ENCODE measurements around the gene MIB2. TPM values are rescaled to one million over a fixed set of nuclear protein-coding genes. Genes with fewer than 3 reads are reported as not detected.

The MIB2 gene
- polyA plus RNA-seq = 100 to 1,000 TPM in 2 of 4 donors, 10 to 100 TPM in 2; 44.7 to 213 (median 116) TPM
- long read RNA-seq, donor 1 = 0 reads
- long read RNA-seq, donor 2, partial matches to known transcripts = 32 of 32 reads
- long read RNA-seq, donor 2, other reads (novel, unspliced or antisense) = 0 of 32 reads
- long read RNA-seq, donor 3, partial matches to known transcripts = 0 of 2 reads
- long read RNA-seq, donor 3, other reads (novel, unspliced or antisense) = 0 of 2 reads
- long read RNA-seq, donor 4 = 0 reads
- long read RNA-seq, donor 5 = 0 reads
- long read RNA-seq, donor 6, partial matches to known transcripts = 0 of 1 reads
- long read RNA-seq, donor 6, other reads (novel, unspliced or antisense) = 0 of 1 reads
- long read RNA-seq, donor 7 = 0 reads
- long read RNA-seq, donor 8 = 0 reads
- long read RNA-seq, donor 9 = 0 reads
- long read RNA-seq, donor 10, partial matches to known transcripts = 5 of 7 reads
- long read RNA-seq, donor 10, other reads (novel, unspliced or antisense) = 0 of 7 reads

DNA sequence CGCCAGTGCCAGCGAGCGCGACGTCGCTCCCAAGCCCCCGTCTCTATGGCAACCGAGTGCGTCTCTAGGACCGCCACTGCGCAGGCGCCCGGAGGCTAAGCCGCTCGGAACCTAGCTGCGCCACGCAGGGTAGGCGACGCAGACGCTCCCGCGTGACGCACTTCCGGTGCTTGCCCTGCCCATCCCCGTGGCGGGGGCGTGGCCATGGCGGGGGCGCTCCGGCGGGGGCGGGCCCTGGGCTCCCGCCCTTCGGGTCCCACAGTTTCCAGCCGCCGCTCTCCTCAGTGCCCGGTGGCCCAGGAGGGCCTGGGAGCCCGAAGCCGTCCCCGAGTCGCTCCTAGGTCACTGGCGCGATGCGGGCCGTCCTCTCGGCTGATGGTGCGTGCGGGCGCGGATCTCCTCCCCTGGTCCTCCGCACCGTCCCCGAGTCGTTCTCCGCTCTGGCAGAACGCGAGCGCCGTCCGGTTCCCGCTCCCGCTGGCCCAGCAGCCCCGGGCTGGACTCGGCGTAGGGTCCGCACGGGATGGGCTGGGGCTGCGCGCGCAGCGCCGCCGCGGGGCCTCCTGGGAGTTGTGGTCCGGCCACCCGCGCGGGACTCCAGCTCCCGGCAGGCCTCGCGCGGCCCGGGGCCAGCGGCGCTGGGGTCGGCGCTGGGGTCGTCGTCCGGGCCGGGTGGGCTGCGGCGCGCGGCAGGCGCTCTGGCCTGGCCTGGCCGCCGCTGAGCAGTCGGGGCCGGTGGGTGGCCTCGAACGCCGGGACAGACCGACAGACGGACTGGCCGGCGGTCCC, at the start of gene MIB2:
Gene MIB2 (plus strand): TSS at position 245 of the 789 bp plus-strand sequence. CDS start 7,953 bp downstream, outside the sequence.
- H3K4me3 ChIP-seq (ENCODE audit: low read depth in 1 of 3, low read length in 3 of 3) = peak within 1 kb of the TSS; percentile 88 to 100 (median 95)
- peak; percentile 97 for DNase-seq
- no peaks in the 10 kb centered on the region for H3K27me3 ChIP-seq (ENCODE audit: control insufficient read depth in 3 of 3, insufficient read depth in 3 of 3, low read length in 3 of 3)
- no peaks in the 10 kb centered on the region for H3K9me3 ChIP-seq (ENCODE audit: control insufficient read depth in 2 of 2, insufficient read depth in 1 of 2, low read depth in 1 of 2, low read length in 1 of 2)
- WGBS, 3 donors = 0 to 1% (median 1%) methylated on average over 55 to 107 of the region's 107 CpGs
- FAIRE-seq = no peak
- H3K36me3 ChIP-seq (ENCODE audit: control insufficient read depth in 3 of 3, insufficient read depth in 2 of 3, low read depth in 1 of 3, low read length in 3 of 3) = peaks cover 0 to 31% (median 1%) of the 10 kb centered on the region in 3 donors
- H3K4me1 ChIP-seq (ENCODE audit: control insufficient read depth in 3 of 3, insufficient read depth in 2 of 3, low read depth in 1 of 3, low read length in 2 of 3) = peaks cover 0 to 15% (median 5%) of the 10 kb centered on the region in 3 donors
- H3K27ac ChIP-seq (ENCODE audit: low read depth in 1 of 3, low read length in 2 of 3) = peak within 1 kb of the TSS; percentile 96 to 100 (median 100)

DNA sequence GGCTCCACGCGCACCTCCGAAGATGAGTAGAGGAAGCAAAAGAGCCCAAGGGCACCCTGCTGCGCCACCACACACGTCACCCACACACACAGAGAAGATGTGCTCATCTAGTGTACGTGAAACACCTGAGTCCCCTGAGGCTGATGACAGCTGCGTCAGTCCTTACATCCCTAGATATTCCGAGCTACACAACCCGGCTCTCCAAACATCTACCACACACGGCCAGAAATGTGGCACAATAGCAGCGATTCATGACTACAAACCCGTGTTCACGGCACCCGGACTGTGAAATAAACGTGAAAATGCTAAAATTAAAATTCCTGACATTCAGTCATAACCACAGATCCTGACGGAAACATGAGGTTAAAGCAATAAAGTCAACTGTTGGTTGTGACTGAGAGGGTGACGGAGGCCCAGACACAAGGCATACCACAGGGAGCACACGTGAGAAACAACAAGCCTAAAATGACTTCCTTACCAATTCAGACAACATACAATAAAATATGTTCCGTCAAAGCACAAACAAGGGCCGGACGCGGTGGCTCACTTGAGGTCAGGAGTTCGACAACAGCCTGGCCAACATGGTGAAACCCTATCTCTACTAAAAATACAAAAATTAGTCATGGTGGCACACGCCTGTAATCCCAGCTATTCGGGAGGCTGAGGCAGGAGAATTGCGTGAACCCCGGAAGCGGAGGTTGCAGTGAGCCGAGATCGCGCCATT, 48.0 kb upstream of the MIB2 start:
- FAIRE-seq = no peak
- Histone ChIP-seq H3K36me3 (ENCODE audit: control insufficient read depth in 3 of 3, insufficient read depth in 2 of 3, low read depth in 1 of 3, low read length in 3 of 3) (peaks cover 0 to 88% (median 11%) of the 10 kb centered on the region in 3 donors), H3K4me3 (ENCODE audit: low read depth in 1 of 3, low read length in 3 of 3) (no peak overlapping the region), H3K27me3 (ENCODE audit: control insufficient read depth in 3 of 3, insufficient read depth in 3 of 3, low read length in 3 of 3) (no peaks in the 10 kb centered on the region), H3K4me1 (ENCODE audit: control insufficient read depth in 3 of 3, insufficient read depth in 2 of 3, low read depth in 1 of 3, low read length in 2 of 3) (no peaks in the 10 kb centered on the region), H3K27ac (ENCODE audit: low read depth in 1 of 3, low read length in 2 of 3) (no peak overlapping the region), H3K9me3 (ENCODE audit: control insufficient read depth in 2 of 2, insufficient read depth in 1 of 2, low read depth in 1 of 2, low read length in 1 of 2) (no peaks in the 10 kb centered on the region)
- DNase-seq = no peak
- 88 to 90% (median 89%) methylated on average over 31 of the region's 31 CpGs for WGBS, 3 donors

DNA sequence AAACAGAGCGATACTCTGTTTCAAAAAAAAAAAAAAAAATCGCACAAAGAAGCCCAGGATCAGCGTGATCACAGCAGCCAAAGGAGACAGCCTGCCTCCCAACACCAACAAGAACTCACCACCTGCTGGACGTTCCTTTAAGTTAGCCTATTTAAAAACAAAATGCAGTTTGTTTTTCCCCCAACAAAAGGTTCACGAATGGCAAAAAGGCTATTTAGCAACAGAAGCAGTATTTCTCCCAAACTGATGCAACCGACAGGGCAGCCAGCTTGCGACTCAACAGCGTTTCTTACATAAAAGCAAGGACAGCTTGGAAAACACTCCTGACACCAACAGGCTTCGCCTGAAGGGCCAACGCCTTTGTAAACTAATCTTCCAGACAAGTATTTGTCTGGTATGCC, 47.4 kb upstream of the MIB2 start:
- DNase-seq = no peak
- 62 to 80% (median 77%) methylated on average over 10 of the region's 10 CpGs for WGBS, 3 donors
- Histone ChIP-seq H3K36me3 (ENCODE audit: control insufficient read depth in 3 of 3, insufficient read depth in 2 of 3, low read depth in 1 of 3, low read length in 3 of 3) (peaks cover 0 to 86% (median 10%) of the 10 kb centered on the region in 3 donors), H3K4me1 (ENCODE audit: control insufficient read depth in 3 of 3, insufficient read depth in 2 of 3, low read depth in 1 of 3, low read length in 2 of 3) (peaks cover 0 to 4% (median 0%) of the 10 kb centered on the region in 3 donors), H3K27me3 (ENCODE audit: control insufficient read depth in 3 of 3, insufficient read depth in 3 of 3, low read length in 3 of 3) (no peaks in the 10 kb centered on the region), H3K4me3 (ENCODE audit: low read depth in 1 of 3, low read length in 3 of 3) (no peak overlapping the region), H3K27ac (ENCODE audit: low read depth in 1 of 3, low read length in 2 of 3) (no peak overlapping the region), H3K9me3 (ENCODE audit: control insufficient read depth in 2 of 2, insufficient read depth in 1 of 2, low read depth in 1 of 2, low read length in 1 of 2) (no peaks in the 10 kb centered on the region)
- FAIRE-seq = no peak

DNA sequence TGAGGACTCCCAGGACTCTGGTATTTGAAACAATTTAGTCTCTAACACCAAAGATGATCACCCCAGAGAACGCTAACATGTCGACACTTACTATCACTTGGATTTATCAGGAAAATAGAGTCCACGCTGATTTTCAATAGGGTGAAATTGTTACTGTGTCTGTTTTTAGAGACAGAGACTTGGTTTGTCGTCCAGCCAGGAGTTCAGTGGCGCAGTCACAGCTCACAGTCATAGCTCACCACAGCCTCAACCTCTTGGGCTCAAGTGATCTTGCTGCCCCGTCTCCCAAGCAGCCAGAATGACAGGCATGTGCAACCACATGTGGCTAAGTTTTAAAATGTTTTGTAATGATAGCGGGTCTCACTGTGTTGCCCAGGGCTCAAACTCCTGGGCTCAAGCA, 46.0 kb upstream of the MIB2 start:
- no peaks in the 10 kb centered on the region for H3K9me3 ChIP-seq (ENCODE audit: control insufficient read depth in 2 of 2, insufficient read depth in 1 of 2, low read depth in 1 of 2, low read length in 1 of 2)
- FAIRE-seq = no peak
- H3K36me3 ChIP-seq (ENCODE audit: control insufficient read depth in 3 of 3, insufficient read depth in 2 of 3, low read depth in 1 of 3, low read length in 3 of 3) = peaks cover 0 to 78% (median 4%) of the 10 kb centered on the region in 3 donors
- H3K4me1 ChIP-seq (ENCODE audit: control insufficient read depth in 3 of 3, insufficient read depth in 2 of 3, low read depth in 1 of 3, low read length in 2 of 3) = peaks cover 0 to 5% (median 4%) of the 10 kb centered on the region in 3 donors
- H3K4me3 ChIP-seq (ENCODE audit: low read depth in 1 of 3, low read length in 3 of 3) = no peak overlapping the region
- DNase-seq = no peak
- H3K27me3 ChIP-seq (ENCODE audit: control insufficient read depth in 3 of 3, insufficient read depth in 3 of 3, low read length in 3 of 3) = no peaks in the 10 kb centered on the region
- 80 to 86% (median 86%) methylated on average over 7 of the region's 7 CpGs for WGBS, 3 donors
- no peak overlapping the region for H3K27ac ChIP-seq (ENCODE audit: low read depth in 1 of 3, low read length in 2 of 3)

DNA sequence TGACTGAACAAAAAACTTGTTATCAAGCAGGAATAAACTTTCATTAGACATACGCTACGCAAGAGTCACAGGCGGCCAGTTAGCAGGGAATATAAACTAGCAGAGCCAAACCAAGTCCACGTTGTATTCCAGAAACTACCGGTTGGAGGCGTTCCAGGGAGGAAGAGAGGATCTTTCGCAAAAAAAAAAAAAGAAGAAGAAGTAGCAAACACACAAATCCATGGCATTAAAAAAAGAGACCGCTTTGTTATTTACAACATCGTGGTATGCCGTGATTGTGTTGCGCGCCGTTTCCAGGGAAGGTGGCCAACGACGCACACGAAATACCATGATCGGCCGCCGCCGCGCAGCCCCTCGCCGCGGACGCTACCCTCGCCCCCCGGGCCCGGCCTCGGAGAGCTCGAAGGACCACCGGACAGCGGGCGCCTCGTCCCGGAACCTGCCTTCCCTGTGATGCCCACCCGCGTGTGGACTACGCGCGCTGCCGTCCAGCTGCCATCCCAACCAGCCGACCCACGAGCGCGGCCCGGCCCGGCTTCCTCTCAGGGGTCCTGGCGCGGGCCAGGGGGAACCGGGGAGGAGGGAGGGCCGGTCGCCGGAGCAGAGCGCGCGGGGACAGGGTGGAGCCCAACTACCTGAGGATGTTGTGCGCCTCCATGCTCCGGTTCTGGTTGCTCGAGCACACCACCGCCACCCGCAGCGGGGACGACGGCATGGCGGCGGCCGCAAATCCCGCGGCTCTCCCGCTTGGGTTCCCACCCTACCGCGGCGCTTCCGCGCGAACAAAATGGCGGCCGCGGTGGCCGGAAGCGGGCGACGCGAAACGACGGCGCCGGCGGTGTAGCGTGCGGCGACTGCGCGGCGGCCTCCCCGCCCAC, 41.2 kb upstream of the MIB2 start:
- no peaks in the 10 kb centered on the region for H3K9me3 ChIP-seq (ENCODE audit: control insufficient read depth in 2 of 2, insufficient read depth in 1 of 2, low read depth in 1 of 2, low read length in 1 of 2)
- H3K27me3 ChIP-seq (ENCODE audit: control insufficient read depth in 3 of 3, insufficient read depth in 3 of 3, low read length in 3 of 3) = no peaks in the 10 kb centered on the region
- peaks cover 4 to 26% (median 6%) of the 10 kb centered on the region in 3 donors for H3K4me1 ChIP-seq (ENCODE audit: control insufficient read depth in 3 of 3, insufficient read depth in 2 of 3, low read depth in 1 of 3, low read length in 2 of 3)
- no peak for FAIRE-seq
- H3K36me3 ChIP-seq (ENCODE audit: control insufficient read depth in 3 of 3, insufficient read depth in 2 of 3, low read depth in 1 of 3, low read length in 3 of 3) = peaks cover 0 to 39% (median 0%) of the 10 kb centered on the region in 3 donors
- DNase-seq = peak; percentile 64 to 73
- peak overlapping the region; percentile 87 to 97 (median 88) for H3K4me3 ChIP-seq (ENCODE audit: low read depth in 1 of 3, low read length in 3 of 3)
- H3K27ac ChIP-seq (ENCODE audit: low read depth in 1 of 3, low read length in 2 of 3) = peak overlapping the region; percentile 97 to 99 (median 99)
- 0 to 1% (median 0%) methylated on average over 54 to 96 of the region's 96 CpGs for WGBS, 3 donors

DNA sequence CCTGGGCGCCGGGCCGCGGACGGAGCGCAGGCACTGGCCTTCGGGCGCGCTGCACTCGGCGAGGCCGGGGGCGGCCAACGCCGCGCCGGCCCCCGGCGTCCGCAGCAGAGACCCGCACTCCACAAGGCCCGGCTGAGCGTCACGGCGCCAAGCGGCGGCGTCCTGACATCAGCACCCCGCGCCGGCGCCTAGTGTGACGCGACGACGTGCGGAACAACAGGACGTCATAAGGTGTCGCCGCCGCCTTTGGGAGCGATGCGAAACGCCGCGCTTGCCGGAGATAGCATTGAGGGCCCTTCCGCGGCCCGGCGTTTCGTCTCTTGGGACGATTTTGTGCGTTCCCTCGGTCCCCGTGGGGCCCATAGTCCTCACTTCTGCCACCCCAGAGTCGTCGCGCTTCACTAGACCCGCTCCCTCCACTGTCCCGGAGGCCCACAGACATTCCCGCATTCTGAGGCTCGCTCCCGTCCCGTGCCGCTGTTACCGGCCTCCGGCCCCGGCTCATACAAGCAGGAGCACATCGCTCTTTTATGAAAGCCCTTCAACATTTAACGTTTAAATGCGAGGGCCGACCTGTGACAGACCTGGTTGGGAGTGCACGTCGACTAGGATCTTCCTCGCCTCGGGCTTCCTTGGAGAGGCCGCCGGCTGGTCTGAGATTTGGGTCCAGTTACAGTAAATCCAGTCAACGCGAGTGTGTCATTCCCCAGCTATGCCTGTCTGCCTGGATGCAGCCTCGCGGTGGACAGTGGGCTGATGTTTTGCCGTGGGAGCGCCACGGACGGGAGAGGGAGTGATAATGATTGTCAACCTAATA, 40.4 kb upstream of the MIB2 start, which contains the start of gene SSU72:
Gene SSU72 (minus strand): TSS at position 143 of the 817 bp plus-strand sequence. CDS start 306 bp downstream, outside the sequence.
- Histone ChIP-seq H3K27ac (ENCODE audit: low read depth in 1 of 3, low read length in 2 of 3) (peak within 1 kb of the TSS; percentile 97 to 99 (median 99)), H3K27me3 (ENCODE audit: control insufficient read depth in 3 of 3, insufficient read depth in 3 of 3, low read length in 3 of 3) (peaks cover 0 to 1% (median 0%) of the 10 kb centered on the region in 3 donors), H3K36me3 (ENCODE audit: control insufficient read depth in 3 of 3, insufficient read depth in 2 of 3, low read depth in 1 of 3, low read length in 3 of 3) (peaks cover 0 to 33% (median 0%) of the 10 kb centered on the region in 3 donors), H3K9me3 (ENCODE audit: control insufficient read depth in 2 of 2, insufficient read depth in 1 of 2, low read depth in 1 of 2, low read length in 1 of 2) (no peaks in the 10 kb centered on the region), H3K4me1 (ENCODE audit: control insufficient read depth in 3 of 3, insufficient read depth in 2 of 3, low read depth in 1 of 3, low read length in 2 of 3) (peaks cover 4 to 26% (median 6%) of the 10 kb centered on the region in 3 donors), H3K4me3 (ENCODE audit: low read depth in 1 of 3, low read length in 3 of 3) (peak within 1 kb of the TSS; percentile 87 to 97 (median 88))
- no peak for FAIRE-seq
- DNase-seq = peak; percentile 90 to 98
- 0% methylated on average over 57 to 87 of the region's 87 CpGs for WGBS, 3 donors
